ENCODE measurements around the gene WDR89. TPM values are rescaled to one million over a fixed set of nuclear protein-coding genes. Genes with fewer than 3 reads are reported as not detected.

Gene WDR89, protein sequence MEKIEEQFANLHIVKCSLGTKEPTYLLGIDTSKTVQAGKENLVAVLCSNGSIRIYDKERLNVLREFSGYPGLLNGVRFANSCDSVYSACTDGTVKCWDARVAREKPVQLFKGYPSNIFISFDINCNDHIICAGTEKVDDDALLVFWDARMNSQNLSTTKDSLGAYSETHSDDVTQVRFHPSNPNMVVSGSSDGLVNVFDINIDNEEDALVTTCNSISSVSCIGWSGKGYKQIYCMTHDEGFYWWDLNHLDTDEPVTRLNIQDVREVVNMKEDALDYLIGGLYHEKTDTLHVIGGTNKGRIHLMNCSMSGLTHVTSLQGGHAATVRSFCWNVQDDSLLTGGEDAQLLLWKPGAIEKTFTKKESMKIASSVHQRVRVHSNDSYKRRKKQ
- 1 to 10 TPM; 2.6 to 7.3 TPM for total RNA-seq

DNA sequence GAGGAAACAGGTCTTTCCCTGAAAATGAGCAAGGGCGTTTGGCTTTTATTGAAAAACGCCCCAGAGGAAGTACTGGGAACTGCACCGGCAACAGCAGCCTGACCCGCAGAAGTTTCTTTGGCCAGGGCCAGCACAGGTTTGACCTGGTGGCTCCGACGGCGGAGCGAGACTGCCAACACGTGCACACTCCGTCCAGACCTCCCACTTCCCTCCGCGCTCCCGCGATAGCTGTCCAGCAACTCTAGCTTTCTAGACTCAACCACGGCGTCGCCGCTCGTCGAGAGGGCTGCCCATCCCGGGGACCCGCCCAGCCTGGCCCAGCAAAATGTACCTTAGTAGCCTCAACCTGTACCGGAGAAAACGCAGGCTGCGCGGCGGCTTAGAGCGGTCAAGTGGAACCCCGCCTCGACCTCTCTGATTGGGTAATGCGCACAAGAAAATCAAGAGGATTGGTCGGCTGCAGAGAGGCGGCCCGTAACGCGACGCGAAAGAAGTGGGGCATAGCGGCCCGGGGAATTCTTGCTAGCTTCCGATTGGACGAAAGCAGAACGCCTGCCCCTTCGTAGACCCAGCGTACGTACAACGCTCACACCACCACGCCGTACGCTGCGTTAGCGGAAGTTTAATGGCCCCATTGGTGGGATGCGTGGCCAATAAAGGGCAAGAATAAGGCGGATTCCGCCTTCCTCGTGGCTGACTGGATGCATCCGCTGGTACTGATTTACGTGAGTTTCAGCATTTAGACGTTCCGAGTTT is at the start of gene WDR89:
TSS of gene WDR89 (minus strand) at position 399 of the 756 bp plus-strand sequence. CDS start 41,929 bp downstream, outside the sequence.
- Histone ChIP-seq H3K36me3 (replicated peaks in 1 of 2; ENCODE audit: insufficient read depth in 1 of 2, low read depth in 2 of 2) (no peaks in the 10 kb centered on the region), H3K27ac (peak within 1 kb of the TSS; percentile 93 to 99 (median 96)), H3K27me3 (no peaks in the 10 kb centered on the region), H3K4me3 (peak within 1 kb of the TSS; percentile 19 to 22), H3K4me1 (peaks cover 33% of the 10 kb centered on the region), H3K9me3 (no peaks in the 10 kb centered on the region)
- 0% methylated on average over 9 to 60 of the region's 60 CpGs for WGBS, 2 donors
- TF ChIP-seq, protein P1, sequence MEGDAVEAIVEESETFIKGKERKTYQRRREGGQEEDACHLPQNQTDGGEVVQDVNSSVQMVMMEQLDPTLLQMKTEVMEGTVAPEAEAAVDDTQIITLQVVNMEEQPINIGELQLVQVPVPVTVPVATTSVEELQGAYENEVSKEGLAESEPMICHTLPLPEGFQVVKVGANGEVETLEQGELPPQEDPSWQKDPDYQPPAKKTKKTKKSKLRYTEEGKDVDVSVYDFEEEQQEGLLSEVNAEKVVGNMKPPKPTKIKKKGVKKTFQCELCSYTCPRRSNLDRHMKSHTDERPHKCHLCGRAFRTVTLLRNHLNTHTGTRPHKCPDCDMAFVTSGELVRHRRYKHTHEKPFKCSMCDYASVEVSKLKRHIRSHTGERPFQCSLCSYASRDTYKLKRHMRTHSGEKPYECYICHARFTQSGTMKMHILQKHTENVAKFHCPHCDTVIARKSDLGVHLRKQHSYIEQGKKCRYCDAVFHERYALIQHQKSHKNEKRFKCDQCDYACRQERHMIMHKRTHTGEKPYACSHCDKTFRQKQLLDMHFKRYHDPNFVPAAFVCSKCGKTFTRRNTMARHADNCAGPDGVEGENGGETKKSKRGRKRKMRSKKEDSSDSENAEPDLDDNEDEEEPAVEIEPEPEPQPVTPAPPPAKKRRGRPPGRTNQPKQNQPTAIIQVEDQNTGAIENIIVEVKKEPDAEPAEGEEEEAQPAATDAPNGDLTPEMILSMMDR (IDR thresholded peaks at IDR 0.05), result peak; percentile 74 to 97 (median 90)
- peak; percentile 66 to 90 (median 90) for TF ChIP-seq POLR2A (IDR thresholded peaks at IDR 0.05)
- ATAC-seq (peak; percentile 94), DNase-seq (peak; percentile 97 to 99 (median 98))
- intact Hi-C loops (cut with DNase I), result no loop called here

DNA sequence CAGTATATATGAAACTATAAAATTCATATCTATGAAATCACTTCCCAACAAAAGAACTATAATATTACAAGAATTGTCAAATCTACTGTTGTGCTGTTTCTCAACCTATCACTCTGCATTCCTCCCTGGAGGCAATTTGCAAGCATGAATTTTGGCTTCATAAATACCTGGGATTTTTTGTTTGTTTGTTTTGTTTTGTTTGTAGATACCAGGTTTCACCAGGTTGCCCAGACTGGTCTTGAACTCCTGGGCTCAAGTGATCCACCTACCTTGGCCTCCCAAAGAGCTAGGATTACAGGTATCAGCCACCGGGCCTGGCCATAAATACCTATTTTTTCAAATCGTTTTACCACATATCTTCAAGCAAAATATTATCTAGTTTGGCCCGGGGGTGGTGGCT is 47.5 kb upstream of the WDR89 start:
- Histone ChIP-seq H3K27ac (no peak overlapping the region), H3K27me3 (no peaks in the 10 kb centered on the region), H3K9me3 (no peaks in the 10 kb centered on the region), H3K36me3 (replicated peaks in 1 of 2; ENCODE audit: insufficient read depth in 1 of 2, low read depth in 2 of 2) (peaks cover 0 to 2% of the 10 kb centered on the region in 2 donors), H3K4me1 (no peaks in the 10 kb centered on the region), H3K4me3 (no peak overlapping the region)
- intact Hi-C loops (cut with DNase I), result no loop called here
- DNase-seq (no peak), ATAC-seq (no peak)
- TF ChIP-seq, protein P1 (IDR thresholded peaks at IDR 0.05), result no peak
- no peak for TF ChIP-seq POLR2A (IDR thresholded peaks at IDR 0.05)
- WGBS, 2 donors, result 84% methylated on average over 3 of the region's 3 CpGs

DNA sequence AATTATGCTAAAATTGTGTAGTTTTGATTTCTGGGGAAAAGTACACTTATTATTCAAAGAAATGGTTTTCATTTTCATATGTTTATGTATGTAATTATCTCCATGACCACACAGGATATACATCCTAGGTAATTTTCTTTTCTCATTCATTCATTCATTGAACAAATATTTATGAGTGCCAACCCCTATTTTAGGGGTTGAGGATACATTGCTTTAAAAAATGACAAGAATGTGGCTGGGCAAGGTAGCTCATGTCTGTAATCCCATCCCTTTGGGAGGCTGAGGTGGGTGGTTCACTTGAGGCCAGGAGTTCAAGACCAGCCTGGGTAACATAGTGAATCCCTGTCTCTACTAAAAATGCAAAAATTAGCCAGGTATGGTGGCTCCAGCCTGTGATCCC is 45.3 kb upstream of the WDR89 start:
- Histone ChIP-seq H3K27me3 (no peaks in the 10 kb centered on the region), H3K4me1 (no peaks in the 10 kb centered on the region), H3K36me3 (replicated peaks in 1 of 2; ENCODE audit: insufficient read depth in 1 of 2, low read depth in 2 of 2) (peaks cover 0 to 2% of the 10 kb centered on the region in 2 donors), H3K4me3 (no peak overlapping the region), H3K27ac (no peak overlapping the region), H3K9me3 (no peaks in the 10 kb centered on the region)
- DNase-seq (no peak), ATAC-seq (no peak)
- TF ChIP-seq POLR2A (IDR thresholded peaks at IDR 0.05), result no peak
- TF ChIP-seq, protein P1 (IDR thresholded peaks at IDR 0.05), result no peak
- intact Hi-C loops (cut with DNase I), result no loop called here

DNA sequence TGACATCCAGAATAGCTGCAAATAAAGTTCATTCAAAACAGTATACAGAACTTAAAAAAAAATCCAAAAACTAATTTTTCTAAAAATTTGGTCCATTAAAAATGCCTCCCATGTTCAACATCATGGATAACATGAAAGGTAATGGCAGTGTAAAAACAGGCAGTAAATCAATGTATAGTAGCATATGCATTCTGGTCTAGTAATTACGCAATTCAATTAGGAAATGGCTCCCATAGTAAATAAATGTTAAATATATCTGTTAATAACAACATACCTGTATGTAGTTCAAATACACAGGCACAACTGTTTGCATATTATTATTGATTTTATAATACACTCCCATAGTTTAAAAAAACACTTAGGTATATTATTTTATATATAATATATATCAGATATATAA is 43.7 kb upstream of the WDR89 start:
- TF ChIP-seq, protein P1 (IDR thresholded peaks at IDR 0.05), result no peak
- TF ChIP-seq POLR2A (IDR thresholded peaks at IDR 0.05), result no peak
- ATAC-seq, result no peak
- 92 to 98% methylated on average over 1 of the region's 1 CpG for WGBS, 2 donors

More for the DNA sequence above, 43.7 kb upstream of the WDR89 start:
- Histone ChIP-seq H3K36me3 (replicated peaks in 1 of 2; ENCODE audit: insufficient read depth in 1 of 2, low read depth in 2 of 2) (peaks cover 0 to 2% of the 10 kb centered on the region in 2 donors), H3K4me3 (no peak overlapping the region), H3K27ac (no peak overlapping the region), H3K4me1 (no peaks in the 10 kb centered on the region), H3K27me3 (no peaks in the 10 kb centered on the region), H3K9me3 (no peaks in the 10 kb centered on the region)
- intact Hi-C loops (cut with DNase I), result no loop called here
- DNase-seq, result no peak

Measured in body of pancreas (tissue), 4 donors.